ENCODE measurements around the gene RNF144A.

Gene RNF144A

GRCh38 chr2:7010391-7011054 is 93.3 kb downstream of the RNF144A start:
- no peak for DNase-seq

DNA sequence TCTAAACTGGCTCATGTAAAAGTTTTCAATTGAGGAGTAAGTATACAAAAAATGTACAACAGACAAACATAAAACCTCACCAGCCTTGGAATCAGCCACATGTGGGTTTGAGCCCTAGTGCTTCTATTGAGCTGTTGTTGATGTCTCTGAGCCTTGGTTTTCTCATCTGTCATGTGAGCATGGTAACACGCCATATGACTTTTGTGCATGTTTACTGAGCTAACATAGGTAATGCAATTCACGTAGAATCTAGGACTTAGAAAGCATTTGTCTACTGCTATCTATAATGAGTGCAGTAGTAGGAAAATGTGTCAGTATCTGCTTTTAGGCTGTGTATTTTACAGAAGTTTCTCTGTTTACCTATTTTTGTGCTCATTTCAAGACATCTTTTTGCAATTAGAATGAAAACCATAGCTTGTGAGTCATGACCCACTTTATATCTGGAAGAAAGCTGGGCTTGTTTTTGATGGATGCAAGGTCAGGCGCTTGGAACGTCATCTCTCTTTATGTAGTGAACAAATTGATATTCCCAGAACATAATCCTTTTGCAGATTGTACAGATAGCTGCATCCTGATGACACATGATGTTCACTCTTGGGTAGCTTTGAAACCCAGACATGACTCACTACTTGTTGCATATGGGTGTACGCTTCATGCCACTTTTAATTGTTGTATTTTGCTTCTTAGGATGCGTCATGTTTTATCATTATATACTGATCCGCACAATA is 94.3 kb downstream of the RNF144A start:
- DNase-seq: peak; percentile 81

- DNase-seq: peak; percentile 99
These were observed 95.0 kb downstream of the RNF144A start for GRCh38 chr2:7012141-7012764.

DNA sequence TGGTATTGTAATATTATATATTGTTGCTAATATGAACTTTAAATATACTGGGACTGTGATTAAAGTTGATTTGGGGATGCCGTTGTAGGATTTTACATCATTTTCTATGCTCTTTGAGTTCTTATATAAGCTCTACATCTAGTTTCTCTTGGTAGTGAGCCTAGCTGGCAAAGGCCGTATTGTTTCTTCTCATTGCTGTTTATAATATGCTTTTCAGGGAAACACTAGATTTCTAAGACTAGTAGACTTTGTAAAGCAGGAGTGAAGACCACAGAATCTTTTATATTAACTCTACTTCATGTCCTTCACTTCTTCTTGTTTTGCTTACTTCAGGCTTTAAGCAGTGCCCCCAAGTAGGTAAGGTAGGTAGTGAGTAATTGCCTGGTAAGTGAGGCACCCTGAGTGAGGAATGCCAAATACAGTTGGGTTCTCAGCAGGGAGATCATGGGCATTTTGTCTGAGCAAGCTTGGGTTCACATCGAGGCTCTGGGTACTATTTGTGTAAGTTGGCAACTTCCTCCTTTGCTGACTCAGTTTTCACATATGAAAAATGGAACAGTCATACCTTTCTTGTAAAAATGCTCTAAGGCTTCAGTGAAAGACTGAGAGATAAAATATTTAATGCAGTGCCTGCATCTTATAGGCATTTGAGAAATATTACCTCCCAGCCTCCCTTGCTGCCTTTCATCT is 96.4 kb downstream of the RNF144A start:
- no peak for DNase-seq

GRCh38 chr2:7014174-7014640 is 97.0 kb downstream of the RNF144A start:
- no peak for DNase-seq

GRCh38 chr2:7015007-7015950 is 98.1 kb downstream of the RNF144A start:
- peak; percentile 44 for DNase-seq

DNA sequence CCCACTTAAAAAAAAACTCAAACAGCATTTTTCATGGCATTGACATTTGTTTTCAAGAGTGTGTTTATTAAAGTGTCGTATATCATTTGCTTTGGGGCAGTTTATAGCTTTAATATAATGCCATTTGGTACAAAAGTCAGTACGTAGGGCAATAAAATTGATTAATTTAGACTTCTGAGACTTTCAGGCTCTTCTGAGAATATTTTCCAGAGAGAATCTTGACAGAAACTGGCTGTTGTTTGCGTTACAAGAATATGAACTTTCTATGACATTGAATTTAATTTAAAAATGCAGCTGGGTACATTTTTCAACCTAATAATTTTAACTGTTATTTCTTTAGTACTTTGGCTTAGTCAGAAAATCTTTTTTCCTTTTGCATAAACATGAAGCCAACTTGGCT is 98.9 kb downstream of the RNF144A start:
- DNase-seq: no peak

GRCh38 chr2:7016601-7017211 is 99.5 kb downstream of the RNF144A start:
- DNase-seq: no peak

DNA sequence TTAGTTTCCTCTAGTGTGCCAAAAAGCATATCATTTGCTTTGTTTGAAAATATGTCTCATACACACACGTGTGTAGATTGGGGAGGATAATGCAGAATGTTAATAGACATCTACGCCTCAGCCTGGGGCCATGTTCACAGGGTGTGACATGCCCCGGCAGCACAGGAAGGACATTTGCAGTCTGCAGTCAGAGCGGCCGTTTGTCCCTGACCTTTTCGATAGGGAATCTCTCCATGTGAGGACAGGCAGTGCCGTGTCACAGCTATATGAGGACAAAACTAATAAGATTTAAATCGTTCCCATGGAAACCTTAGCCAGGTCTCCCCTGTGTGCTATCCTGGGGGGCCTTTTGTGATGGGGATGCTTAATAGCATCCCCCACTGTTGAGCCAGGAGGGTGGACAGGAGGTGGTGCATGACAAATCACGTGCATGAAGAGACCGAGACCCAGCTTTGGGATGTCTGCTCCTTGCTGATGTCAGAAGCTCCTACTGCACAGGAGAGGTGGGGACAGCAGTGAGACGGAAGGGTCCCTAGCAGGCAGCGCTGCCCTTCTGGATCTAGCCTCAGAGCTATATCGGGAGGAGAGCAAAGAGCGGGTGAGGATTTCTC is 100.6 kb downstream of the RNF144A start:
- no peak for DNase-seq

GRCh38 chr2:7018282-7018701 is 101.1 kb downstream of the RNF144A start:
- DNase-seq: no peak

DNA sequence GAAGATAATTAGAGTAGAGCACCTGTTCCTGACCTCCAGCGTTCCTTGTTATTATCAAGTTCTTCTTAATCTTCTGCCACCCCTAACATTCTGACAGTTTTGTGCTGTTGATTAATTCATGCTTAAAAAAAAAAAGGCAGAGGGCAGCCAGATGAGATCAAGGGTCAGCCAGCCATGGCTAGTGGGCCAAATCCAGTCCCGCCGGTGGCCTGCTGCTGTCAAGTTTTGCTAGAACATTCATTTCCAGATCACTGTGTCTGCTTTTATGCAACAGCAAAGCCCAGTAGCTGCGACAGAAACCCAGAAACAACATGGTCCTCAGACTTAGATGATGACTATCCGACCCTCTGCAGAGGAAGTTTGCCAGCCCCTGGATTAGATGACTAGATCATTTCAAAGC is 101.6 kb downstream of the RNF144A start:
- DNase-seq: no peak

GRCh38 chr2:7019191-7019590 is 102.0 kb downstream of the RNF144A start:
- no peak for DNase-seq

GRCh38 chr2:7020059-7020458 is 102.8 kb downstream of the RNF144A start:
- DNase-seq: no peak

- no peak for DNase-seq
These were observed 103.3 kb downstream of the RNF144A start for GRCh38 chr2:7020468-7020867.

DNA sequence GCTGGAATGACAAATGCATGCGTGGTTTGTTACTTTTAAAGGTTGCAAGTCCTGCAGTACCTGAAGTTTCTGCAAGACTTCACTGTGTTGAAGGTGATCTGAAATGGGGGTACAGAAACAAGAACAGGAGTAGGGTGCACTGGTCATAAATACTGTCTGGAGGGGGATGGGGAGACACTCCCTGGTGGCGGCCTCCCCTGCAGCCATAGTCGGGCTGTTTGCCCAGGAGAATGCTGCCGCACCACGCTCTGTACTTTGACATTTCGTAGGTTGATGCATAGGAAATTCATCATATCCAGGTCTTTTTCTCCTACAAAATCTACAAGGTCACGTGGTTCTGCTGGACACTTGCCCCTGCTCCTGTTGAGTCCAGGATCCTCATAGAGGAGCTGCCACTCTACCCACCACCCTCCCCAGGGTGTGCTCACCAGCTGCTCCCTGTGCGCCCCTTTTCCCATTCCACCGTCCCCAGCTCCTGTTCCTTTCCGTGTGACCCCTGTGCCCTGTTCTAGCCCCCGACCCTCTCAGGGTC is 103.8 kb downstream of the RNF144A start:
- DNase-seq: no peak

DNA sequence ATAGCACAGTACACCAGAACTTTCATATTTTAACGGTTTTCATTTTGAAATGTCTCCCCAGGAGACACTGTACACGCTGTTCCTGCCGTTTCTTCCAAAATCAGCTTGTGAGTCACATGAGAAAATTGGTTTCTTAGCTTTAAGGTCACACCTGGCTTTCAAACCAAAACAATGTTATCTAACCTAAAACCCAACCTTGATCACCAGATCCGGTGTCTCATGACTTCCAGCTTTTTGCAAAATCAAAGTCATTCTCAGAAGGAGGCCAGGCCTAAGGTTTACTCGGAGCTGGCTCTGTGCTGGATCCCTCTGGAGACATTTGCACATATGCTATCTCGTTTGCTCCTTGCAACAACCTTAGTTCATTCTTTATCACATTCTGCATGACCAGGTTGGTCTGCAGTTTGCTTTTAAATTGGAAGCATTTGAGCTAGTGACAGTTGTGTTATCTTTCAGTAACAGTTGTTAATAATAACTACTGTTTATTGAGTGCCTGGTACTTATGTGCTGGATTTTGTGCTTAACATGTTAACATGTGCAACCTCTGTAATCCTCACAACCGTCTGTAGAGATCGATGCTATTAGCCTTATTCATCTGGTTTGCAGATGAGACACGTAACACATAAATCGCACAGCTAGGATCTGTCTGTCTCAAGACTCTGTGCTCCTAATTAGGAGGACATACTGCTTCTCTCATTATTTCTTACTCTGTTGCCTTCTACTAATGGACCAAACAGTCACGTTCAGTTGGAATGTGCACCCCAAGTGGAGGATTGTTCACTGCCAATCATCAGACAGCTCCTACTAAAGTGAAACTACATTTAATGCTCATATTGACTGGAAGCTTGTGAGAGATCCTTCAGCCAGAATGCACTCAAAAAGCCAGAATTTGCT is 105.5 kb downstream of the RNF144A start:
- no peak for DNase-seq

DNA sequence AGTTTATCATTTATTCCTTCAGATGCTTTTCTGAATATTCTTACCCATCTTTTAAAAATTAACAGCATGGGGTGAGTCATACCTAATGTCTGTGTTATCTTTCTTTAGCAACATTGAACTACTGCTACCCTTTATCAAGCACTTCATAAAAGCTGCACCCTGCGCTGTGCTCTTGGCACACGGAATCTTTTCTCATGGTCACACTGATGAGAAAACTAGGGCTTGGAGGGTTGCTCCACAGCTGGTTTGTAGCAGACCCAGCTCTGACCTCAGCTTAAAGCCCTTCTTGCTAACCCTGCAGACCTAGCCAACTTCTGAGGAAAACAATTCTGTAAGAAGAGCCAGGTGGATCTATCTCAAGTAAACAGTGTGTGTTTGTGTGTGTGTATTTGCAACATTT is 106.3 kb downstream of the RNF144A start:
- no peak for DNase-seq

DNA sequence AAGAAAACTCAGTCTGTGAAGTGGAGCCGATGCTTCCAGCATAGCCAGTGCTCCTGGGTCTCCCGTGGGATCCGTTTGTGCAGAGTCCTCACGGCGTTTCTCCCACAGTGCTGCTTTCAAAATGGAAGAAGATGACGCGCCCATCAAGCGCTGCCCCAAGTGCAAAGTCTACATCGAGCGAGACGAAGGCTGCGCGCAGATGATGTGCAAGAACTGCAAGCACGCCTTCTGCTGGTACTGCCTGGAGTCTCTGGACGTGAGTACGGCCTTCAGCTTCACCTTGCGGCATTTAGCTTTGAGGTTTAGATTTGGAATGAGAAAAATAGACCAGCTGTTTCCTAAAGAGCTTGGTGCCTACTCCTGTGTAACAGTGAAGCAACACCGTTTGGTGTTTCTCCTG is 107.0 kb downstream of the RNF144A start:
- no peak for DNase-seq

- DNase-seq: no peak
These were observed 107.9 kb downstream of the RNF144A start for GRCh38 chr2:7025082-7025481.

DNA sequence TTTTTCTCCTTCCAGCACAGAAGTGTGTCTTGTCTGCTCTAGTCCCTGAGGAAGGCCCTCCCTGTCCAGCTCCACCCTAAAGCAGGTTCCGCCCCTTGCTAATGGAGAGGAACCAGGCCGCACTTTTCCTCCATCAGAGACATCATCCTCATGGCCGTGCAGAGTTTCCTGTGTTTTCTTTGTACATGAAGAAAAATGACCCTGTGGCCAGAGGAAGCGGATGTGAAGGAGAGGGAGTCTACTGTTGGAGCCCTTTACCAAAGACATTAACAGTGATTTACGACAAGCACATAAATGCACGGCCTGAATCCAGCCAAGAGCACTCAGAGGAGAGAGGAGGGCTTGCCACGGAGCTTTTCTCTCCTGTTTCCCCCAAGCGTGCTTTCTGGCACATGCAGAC is 109.5 kb downstream of the RNF144A start:
- no peak for DNase-seq
